Measurements from ENCODE around the gene ST3GAL3. TPM values are rescaled to one million over a fixed set of nuclear protein-coding genes. Genes with fewer than 3 reads are reported as not detected.
A peak's percentile ranks its signal among the peaks of the same experiment; 100 is the strongest.

ST3GAL3 gene
- total RNA-seq, 1 experiment from 2014 or later = 26.8 TPM

DNA sequence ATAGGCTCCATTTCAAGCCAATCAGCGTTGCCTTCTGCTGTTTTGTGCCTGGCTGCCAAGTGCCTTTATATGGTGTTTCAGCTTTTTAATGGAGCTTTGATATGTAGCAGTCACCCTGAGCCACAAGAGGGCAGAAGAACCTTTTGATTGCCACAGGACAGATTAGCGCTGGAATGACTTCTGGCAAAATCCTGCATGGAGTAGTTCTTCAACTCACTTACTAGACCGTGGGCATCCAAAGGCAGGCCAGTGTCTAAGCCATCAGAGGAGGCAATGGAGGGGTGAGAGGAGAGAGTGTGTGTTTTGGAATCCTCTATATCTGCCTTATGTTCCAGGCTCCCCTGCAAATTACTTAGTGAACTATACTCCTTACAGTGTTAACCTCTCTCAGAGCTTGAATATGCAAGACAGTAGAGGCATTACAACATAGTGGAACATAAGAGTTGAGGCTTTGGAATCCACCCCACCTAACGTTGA lies 56.2 kb downstream of the ST3GAL3 start:
- peak; percentile 95 for TF ChIP-seq CTCF (conservative IDR thresholded peaks at IDR 0.05; ENCODE audit: low read depth, low read length)
- no peak for TF ChIP-seq EZH2 (IDR thresholded peaks at IDR 0.05; ENCODE audit: borderline replicate concordance, low read depth, low read length, poor library complexity, severe bottlenecking)
- Histone ChIP-seq H3K27ac (ENCODE audit: low read depth, low read length, poor library complexity, severe bottlenecking) (peak overlapping the region; percentile 72), H3K27me3 (replicated peaks; ENCODE audit: insufficient read depth, low read depth, low read length, poor library complexity) (no peaks in the 10 kb centered on the region), H3K4me3 (ENCODE audit: low read depth, low read length, poor library complexity, severe bottlenecking) (no peak overlapping the region), H3K4me1 (ENCODE audit: insufficient read depth, low read length, poor library complexity, severe bottlenecking) (peaks cover 69% of the 10 kb centered on the region), H3K36me3 (ENCODE audit: insufficient read depth, low read length, poor library complexity, severe bottlenecking) (no peaks in the 10 kb centered on the region), H3K9me3 (ENCODE audit: low read depth, low read length, poor library complexity, severe bottlenecking) (no peaks in the 10 kb centered on the region)
- ChIA-PET POLR2A (ENCODE audit: low non-redundant PET) (interaction anchor here (0.8 kb wide), 1 partner anchor 171 kb away, joined by 9 read pairs; no protein-coding TSS in a partner anchor), CTCF (interaction anchor here (0.6 to 5.3 kb wide), 16 partner anchors 21 to 537 kb away, joined by 3 to 238 read pairs (median 4); partner anchors contain the start of genes ARTN, IPO13 and SLC6A9)
- peak; percentile 95 for DNase-seq (ENCODE audit: low spot score)
- no TSS peak for BruUV-seq (replicated peaks)
- intact Hi-C loops (cut with micrococcal nuclease; ENCODE audit: unreplicated experiment) = loop anchor here (1.0 to 10.0 kb wide), 5 partner anchors 93 to 539 kb away; no protein-coding TSS in a partner anchor

GRCh38 chr1:43764581-43764980 lies 57.2 kb downstream of the ST3GAL3 start:
- no TSS peak for BruUV-seq (replicated peaks)
- no peak for DNase-seq (ENCODE audit: low spot score)
- intact Hi-C loops (cut with micrococcal nuclease; ENCODE audit: unreplicated experiment) = loop anchor here (5.0 to 10.0 kb wide), 2 partner anchors 273 to 540 kb away; no protein-coding TSS in a partner anchor
- no peak for TF ChIP-seq CTCF (conservative IDR thresholded peaks at IDR 0.05; ENCODE audit: low read depth, low read length)
- no peaks in the 10 kb centered on the region for H3K27me3 ChIP-seq (replicated peaks; ENCODE audit: insufficient read depth, low read depth, low read length, poor library complexity)
- CTCF ChIA-PET = interaction anchor here (1.1 to 5.3 kb wide), 6 partner anchors 93 to 283 kb away, joined by 3 to 238 read pairs (median 12); partner anchors contain the start of gene ARTN
- POLR2A ChIA-PET (ENCODE audit: low non-redundant PET) = no interaction called here
- peaks cover 79% of the 10 kb centered on the region for H3K4me1 ChIP-seq (ENCODE audit: insufficient read depth, low read length, poor library complexity, severe bottlenecking)
- no peak overlapping the region for H3K4me3 ChIP-seq (ENCODE audit: low read depth, low read length, poor library complexity, severe bottlenecking)
- no peaks in the 10 kb centered on the region for H3K9me3 ChIP-seq (ENCODE audit: low read depth, low read length, poor library complexity, severe bottlenecking)
- H3K36me3 ChIP-seq (ENCODE audit: insufficient read depth, low read length, poor library complexity, severe bottlenecking) = no peaks in the 10 kb centered on the region
- H3K27ac ChIP-seq (ENCODE audit: low read depth, low read length, poor library complexity, severe bottlenecking) = peak overlapping the region; percentile 72

GRCh38 chr1:43766086-43766784 lies 58.9 kb downstream of the ST3GAL3 start:
- H3K27me3 ChIP-seq (replicated peaks; ENCODE audit: insufficient read depth, low read depth, low read length, poor library complexity) = no peaks in the 10 kb centered on the region
- intact Hi-C loops (cut with micrococcal nuclease; ENCODE audit: unreplicated experiment) = loop anchor here (10.0 kb wide), 1 partner anchor 541 kb away; no protein-coding TSS in a partner anchor
- ChIA-PET CTCF (interaction anchor here (0.6 to 5.3 kb wide), 7 partner anchors 92 to 539 kb away, joined by 3 to 238 read pairs (median 4); partner anchors contain the start of gene ARTN), POLR2A (ENCODE audit: low non-redundant PET) (no interaction called here)
- no peak overlapping the region for H3K4me3 ChIP-seq (ENCODE audit: low read depth, low read length, poor library complexity, severe bottlenecking)
- H3K9me3 ChIP-seq (ENCODE audit: low read depth, low read length, poor library complexity, severe bottlenecking) = no peaks in the 10 kb centered on the region
- DNase-seq (ENCODE audit: low spot score) = peak; percentile 73
- TF ChIP-seq EZH2 (IDR thresholded peaks at IDR 0.05; ENCODE audit: borderline replicate concordance, low read depth, low read length, poor library complexity, severe bottlenecking) (no peak), CTCF (conservative IDR thresholded peaks at IDR 0.05; ENCODE audit: low read depth, low read length) (no peak)
- H3K4me1 ChIP-seq (ENCODE audit: insufficient read depth, low read length, poor library complexity, severe bottlenecking) = peaks cover 84% of the 10 kb centered on the region
- no TSS peak for BruUV-seq (replicated peaks)
- H3K27ac ChIP-seq (ENCODE audit: low read depth, low read length, poor library complexity, severe bottlenecking) = peak overlapping the region; percentile 84
- no peaks in the 10 kb centered on the region for H3K36me3 ChIP-seq (ENCODE audit: insufficient read depth, low read length, poor library complexity, severe bottlenecking)

Data from A673 (cell line).